Liver (tissue), 9 donors: ENCODE measurements around the gene ZIK1. TPM values are rescaled to one million over a fixed set of nuclear protein-coding genes. Genes with fewer than 3 reads are reported as not detected.

ENCODE experiments used
- DNase-seq: peaks from one replicate; pipeline ENCODE4 v3.0.0-alpha.2; 2017; ENCODE audit warnings: low spot score
- H3K27ac ChIP-seq, 2 donors: one replicate each; pipeline ENCODE4 v1.7.0; 2013; ENCODE audit warnings: inconsistent platforms in 2 of 2, low read length in 2 of 2, control low read depth in 1 of 2, low read depth in 1 of 2, mild to moderate bottlenecking in 1 of 2
- H3K27me3 ChIP-seq, 4 donors: one replicate each; pipeline versions ENCODE4 v1.6.1 to v1.7.0; 2013; ENCODE audit warnings: low read length in 3 of 4, inconsistent platforms in 1 of 4, mild to moderate bottlenecking in 1 of 4, moderate library complexity in 1 of 4; ENCODE audit not compliant: control insufficient read depth in 4 of 4, insufficient read depth in 4 of 4
- H3K36me3 ChIP-seq, 4 donors: one replicate each; pipeline versions ENCODE4 v1.6.1 to v1.7.0; 2013; ENCODE audit warnings: low read length in 3 of 4, mild to moderate bottlenecking in 3 of 4, low read depth in 1 of 4, moderate library complexity in 1 of 4; ENCODE audit not compliant: control insufficient read depth in 4 of 4, insufficient read depth in 3 of 4
- H3K4me1 ChIP-seq, 4 donors: one replicate each; pipeline versions ENCODE4 v1.6.1 to v1.7.0; 2013; ENCODE audit warnings: low read length in 3 of 4, mild to moderate bottlenecking in 3 of 4, moderate library complexity in 1 of 4; ENCODE audit not compliant: control insufficient read depth in 4 of 4, insufficient read depth in 4 of 4
- H3K4me3 ChIP-seq, 3 donors: one replicate each; pipeline versions ENCODE4 v1.6.1 to v1.7.0; 2013; ENCODE audit warnings: low read length in 3 of 3, control low read depth in 1 of 3, low read depth in 1 of 3, mild to moderate bottlenecking in 1 of 3
- H3K9ac ChIP-seq, 2 donors: one replicate each; pipeline ENCODE4 v1.7.0; 2013; ENCODE audit warnings: low read length in 2 of 2, mild to moderate bottlenecking in 2 of 2, moderate library complexity in 2 of 2, control low read depth in 1 of 2, low read depth in 1 of 2
- H3K9me3 ChIP-seq, 4 donors: one replicate each; pipeline versions ENCODE4 v1.6.1 to v1.7.0; 2013; ENCODE audit warnings: low read length in 3 of 4; ENCODE audit not compliant: control insufficient read depth in 4 of 4
- ATF3 ChIP-seq: IDR thresholded peaks from 2 replicates; pipeline ENCODE4 v1.6.1; 2016; ENCODE audit warnings: antibody characterized with exemption
- CTCF ChIP-seq: fragments of 150-350 bp; IDR thresholded peaks from 2 replicates; pipeline ENCODE4 v1.5.1; 2017; ENCODE audit warnings: improper control_type of control experiment, low read depth, low read length; ENCODE audit not compliant: missing input control
- EGR1 ChIP-seq, 2 donors: IDR thresholded peaks; 2 replicates each; pipeline ENCODE4 v1.6.1; 2016 to 2018; ENCODE audit warnings: antibody characterized with exemption in 2 of 2, low read depth in 2 of 2
- FOXA1 ChIP-seq: IDR thresholded peaks from 2 replicates; pipeline ENCODE4 v1.6.1; 2016; ENCODE audit warnings: antibody characterized with exemption
- FOXA2 ChIP-seq: IDR thresholded peaks from 2 replicates; pipeline ENCODE4 v1.6.1; 2016; ENCODE audit warnings: antibody characterized with exemption
- GABPA ChIP-seq, 2 donors: IDR thresholded peaks in 1 of 2; conservative IDR thresholded peaks in 1 of 2; 2 replicates each; pipeline ENCODE4 v1.6.1; 2016; ENCODE audit warnings: antibody characterized with exemption in 2 of 2, mild to moderate bottlenecking in 1 of 2, moderate library complexity in 1 of 2
- HNF4G ChIP-seq: IDR thresholded peaks from 2 replicates; pipeline ENCODE4 v1.6.1; 2016; ENCODE audit warnings: antibody characterized with exemption
- JUND ChIP-seq, 2 donors: IDR thresholded peaks; 2 replicates each; pipeline ENCODE4 v1.6.1; 2016; ENCODE audit warnings: antibody characterized with exemption in 2 of 2
- NR2F2 ChIP-seq: IDR thresholded peaks from 2 replicates; pipeline ENCODE4 v1.6.1; 2016; ENCODE audit warnings: antibody characterized with exemption
- RAD21 ChIP-seq, 2 donors: IDR thresholded peaks; 2 replicates each; pipeline ENCODE4 v1.6.1; 2016; ENCODE audit warnings: antibody characterized with exemption in 2 of 2, mild to moderate bottlenecking in 2 of 2
- REST ChIP-seq: IDR thresholded peaks from 2 replicates; pipeline ENCODE4 v1.6.1; 2016; ENCODE audit warnings: antibody characterized with exemption, mild to moderate bottlenecking
- RXRA ChIP-seq, 2 donors: IDR thresholded peaks; 2 replicates each; pipeline ENCODE4 v1.6.1; 2017 to 2018; ENCODE audit warnings: antibody characterized with exemption in 2 of 2, mild to moderate bottlenecking in 1 of 2
- SP1 ChIP-seq: IDR thresholded peaks from 2 replicates; pipeline ENCODE4 v1.6.1; 2018; ENCODE audit warnings: antibody characterized with exemption, mild to moderate bottlenecking
- TAF1 ChIP-seq: conservative IDR thresholded peaks from 2 replicates; pipeline ENCODE4 v1.6.1; 2016; ENCODE audit warnings: antibody characterized with exemption, mild to moderate bottlenecking
- YY1 ChIP-seq: IDR thresholded peaks from 2 replicates; pipeline ENCODE4 v1.6.1; 2016; ENCODE audit warnings: antibody characterized with exemption, mild to moderate bottlenecking
- ZBTB33 ChIP-seq: IDR thresholded peaks from 2 replicates; pipeline ENCODE4 v1.6.1; 2016; ENCODE audit warnings: antibody characterized with exemption
- whole genome bisulfite sequencing: extraction: QIAGEN DNeasy Blood & Tissue Kit; methylation state at CpG from one replicate; pipeline ENCODE4 v1.1.7; 2013; 5-methylcytosine and 5-hydroxymethylcytosine counted together
- polyA plus RNA-seq, 2 donors: library from polyadenylated mRNA; stranded (reverse) in 1 of 2; unstranded in 1 of 2; fragments of 200-250 nt in 1 of 2; fragments of >200 nt in 1 of 2; fragmentation: Nextera tagmentation in 1 of 2; extraction: Ambion mirVana in 1 of 2; gene quantifications; one replicate each; pipeline versions ENCODE4 v1.2.1 to v1.2.3, GENCODE V29; 2013 to 2015
- total RNA-seq, 2 donors: library from RNA; depleted of rRNA; stranded (reverse); fragments of >200 nt; gene quantifications; one replicate each; pipeline ENCODE4 v1.2.3, GENCODE V29; 2014
- TF ChIP-seq, protein P1 (sequence below): IDR thresholded peaks from 2 replicates; pipeline ENCODE4 v1.6.1; 2016; ENCODE audit warnings: antibody characterized with exemption
- donor health status: healthy.
- donor health status: healthy.
- donor health status: healthy.
- donor health status: healthy.
- donor health status: healthy.

ZIK1 gene
- total and polyA plus RNA-seq, 4 donors, result 0.29 to 8.6 (median 0.88) TPM

- DNase-seq, result no peak
- Histone ChIP-seq H3K27me3 (no peaks in the 10 kb centered on the region), H3K9ac (no peak overlapping the region), H3K9me3 (peaks cover 17 to 53% (median 37%) of the 10 kb centered on the region in 4 donors), H3K4me3 (peak overlapping the region in 1 of 3 donors; percentile 47), H3K4me1 (peaks cover 3 to 13% (median 8%) of the 10 kb centered on the region in 4 donors), H3K27ac (no peak overlapping the region), H3K36me3 (peaks cover 0 to 17% (median 14%) of the 10 kb centered on the region in 4 donors)
- no peak for TF ChIP-seq RXRA (IDR thresholded peaks at IDR 0.05)
- TF ChIP-seq ZBTB33, result no peak
- no peak for TF ChIP-seq TAF1
- TF ChIP-seq FOXA2, result no peak
- no peak for TF ChIP-seq EGR1 (IDR thresholded peaks at IDR 0.05; ENCODE audit: low read depth in 2 of 2)
- TF ChIP-seq REST, result no peak
- TF ChIP-seq ATF3, result no peak
- 82% methylated on average over 4 of the region's 4 CpGs for WGBS
These were observed 27.2 kb downstream of the ZIK1 start for GRCh38 chr19:57611113-57611512.

DNA sequence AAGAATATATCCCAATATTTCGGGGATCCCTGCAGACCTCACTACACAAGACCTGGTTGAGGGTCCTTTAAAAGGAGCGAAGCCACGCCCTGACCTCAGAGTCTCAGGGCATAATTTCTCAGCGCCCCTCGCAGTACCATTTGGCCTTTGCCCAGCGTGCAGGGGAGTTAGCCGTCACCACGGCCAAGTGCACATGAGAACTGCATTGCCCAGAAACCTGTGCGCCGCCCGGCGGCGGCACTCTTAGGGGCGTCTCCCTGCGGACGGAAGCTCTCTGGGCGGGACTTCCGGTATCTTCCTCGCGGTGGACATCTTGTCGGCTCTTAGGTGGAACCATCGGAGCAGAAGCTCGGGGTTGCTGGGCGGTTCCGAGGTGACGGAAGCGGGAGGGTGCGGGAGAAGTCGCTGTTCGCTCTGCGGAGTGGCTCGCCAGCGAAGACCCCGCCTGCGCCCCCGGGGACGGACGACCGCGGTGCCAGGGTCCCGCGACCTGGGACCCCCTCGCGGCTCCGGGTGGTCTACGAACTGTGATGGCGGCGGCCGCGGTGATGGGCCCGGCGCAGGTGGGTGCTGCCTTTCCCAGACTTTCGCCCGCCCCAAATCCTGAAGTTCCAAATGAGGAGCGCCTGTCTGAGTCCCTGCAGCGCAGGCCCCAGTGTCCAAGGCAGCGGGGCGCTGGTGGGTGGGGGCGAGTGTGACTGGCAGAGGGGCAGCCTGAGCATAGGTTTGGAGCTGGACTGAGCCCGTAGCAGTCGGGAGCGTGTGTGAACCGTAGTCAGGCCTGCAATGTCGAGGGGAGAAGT, 30.2 kb downstream of the ZIK1 start, which contains the start of gene ZNF134:
Gene ZNF134 (plus strand): TSS at position 302 of the 803 bp plus-strand sequence. CDS start 5,227 bp downstream, outside the sequence.
- peaks cover 34 to 58% (median 48%) of the 10 kb centered on the region in 4 donors for H3K9me3 ChIP-seq
- no peaks in the 10 kb centered on the region for H3K27me3 ChIP-seq
- peak; percentile 92 for DNase-seq
- peak within 1 kb of the TSS in 1 of 2 donors; percentile 15 for H3K27ac ChIP-seq
- H3K4me3 ChIP-seq, result peak within 1 kb of the TSS; percentile 81 to 98 (median 90)
- H3K9ac ChIP-seq, result peak within 1 kb of the TSS in 1 of 2 donors; percentile 61
- peaks cover 5 to 38% (median 34%) of the 10 kb centered on the region in 4 donors for H3K36me3 ChIP-seq
- peaks cover 3 to 13% (median 8%) of the 10 kb centered on the region in 4 donors for H3K4me1 ChIP-seq
- TF ChIP-seq SP1 (peak; percentile 18), GABPA (IDR thresholded peaks at IDR 0.05 in 1 of 2, conservative IDR thresholded peaks at IDR 0.05 in 1 of 2) (peak; percentile 91 to 98), YY1 (peak; percentile 95), FOXA1 (no peak), RXRA (IDR thresholded peaks at IDR 0.05) (no peak), ATF3 (no peak), ZBTB33 (no peak), EGR1 (IDR thresholded peaks at IDR 0.05; ENCODE audit: low read depth in 2 of 2) (peak in 1 of 2 donors; percentile 11), RAD21 (IDR thresholded peaks at IDR 0.05) (peak; percentile 23 to 31), TAF1 (no peak), FOXA2 (no peak), HNF4G (no peak), NR2F2 (no peak), JUND (IDR thresholded peaks at IDR 0.05) (no peak), CTCF (no peak)
- TF ChIP-seq, protein P1, sequence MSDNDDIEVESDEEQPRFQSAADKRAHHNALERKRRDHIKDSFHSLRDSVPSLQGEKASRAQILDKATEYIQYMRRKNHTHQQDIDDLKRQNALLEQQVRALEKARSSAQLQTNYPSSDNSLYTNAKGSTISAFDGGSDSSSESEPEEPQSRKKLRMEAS, result no peak
- WGBS, result 2% methylated on average over 64 of the region's 64 CpGs
